22Rv1 (cell line): ENCODE measurements around the gene LRRTM4.

Source experiments
- H3K27ac ChIP-seq: fragments of 450-650 bp; 2 replicates; pipeline ENCODE4 v1.5.1; 2017
- ZFX ChIP-seq: fragments of 450-650 bp; IDR thresholded peaks from 2 replicates; pipeline ENCODE4 v1.6.1; 2017; ENCODE audit warnings: antibody characterized with exemption, borderline replicate concordance
- TF ChIP-seq, protein P1 (sequence below): fragments of 450-650 bp; IDR thresholded peaks from 2 replicates; pipeline ENCODE4 v1.5.1; 2017; ENCODE audit warnings: mild to moderate bottlenecking

LRRTM4 gene

DNA sequence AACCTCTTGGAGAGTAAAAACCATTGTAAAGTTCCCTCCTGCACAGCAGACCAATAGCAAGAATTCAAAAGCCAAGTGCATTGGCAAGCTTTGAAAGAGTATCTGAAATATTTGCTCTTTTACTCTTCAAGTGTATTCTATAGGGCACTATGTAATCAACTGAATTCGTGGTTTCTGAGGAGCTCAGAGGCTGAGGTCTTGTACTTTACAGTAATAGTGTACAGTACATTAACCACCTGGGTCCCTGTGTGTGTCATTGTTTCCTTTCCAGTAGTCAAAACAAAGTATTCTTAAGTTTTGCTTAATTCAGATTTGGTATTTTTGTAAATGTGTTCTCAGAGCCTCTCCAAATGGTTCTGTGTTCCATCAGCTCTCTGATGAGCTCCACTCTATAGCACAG is 769.7 kb downstream of the LRRTM4 start:
- H3K27ac ChIP-seq: no peak overlapping the region
- no peak for TF ChIP-seq ZFX
- TF ChIP-seq, protein P1, sequence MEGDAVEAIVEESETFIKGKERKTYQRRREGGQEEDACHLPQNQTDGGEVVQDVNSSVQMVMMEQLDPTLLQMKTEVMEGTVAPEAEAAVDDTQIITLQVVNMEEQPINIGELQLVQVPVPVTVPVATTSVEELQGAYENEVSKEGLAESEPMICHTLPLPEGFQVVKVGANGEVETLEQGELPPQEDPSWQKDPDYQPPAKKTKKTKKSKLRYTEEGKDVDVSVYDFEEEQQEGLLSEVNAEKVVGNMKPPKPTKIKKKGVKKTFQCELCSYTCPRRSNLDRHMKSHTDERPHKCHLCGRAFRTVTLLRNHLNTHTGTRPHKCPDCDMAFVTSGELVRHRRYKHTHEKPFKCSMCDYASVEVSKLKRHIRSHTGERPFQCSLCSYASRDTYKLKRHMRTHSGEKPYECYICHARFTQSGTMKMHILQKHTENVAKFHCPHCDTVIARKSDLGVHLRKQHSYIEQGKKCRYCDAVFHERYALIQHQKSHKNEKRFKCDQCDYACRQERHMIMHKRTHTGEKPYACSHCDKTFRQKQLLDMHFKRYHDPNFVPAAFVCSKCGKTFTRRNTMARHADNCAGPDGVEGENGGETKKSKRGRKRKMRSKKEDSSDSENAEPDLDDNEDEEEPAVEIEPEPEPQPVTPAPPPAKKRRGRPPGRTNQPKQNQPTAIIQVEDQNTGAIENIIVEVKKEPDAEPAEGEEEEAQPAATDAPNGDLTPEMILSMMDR: no peak

DNA sequence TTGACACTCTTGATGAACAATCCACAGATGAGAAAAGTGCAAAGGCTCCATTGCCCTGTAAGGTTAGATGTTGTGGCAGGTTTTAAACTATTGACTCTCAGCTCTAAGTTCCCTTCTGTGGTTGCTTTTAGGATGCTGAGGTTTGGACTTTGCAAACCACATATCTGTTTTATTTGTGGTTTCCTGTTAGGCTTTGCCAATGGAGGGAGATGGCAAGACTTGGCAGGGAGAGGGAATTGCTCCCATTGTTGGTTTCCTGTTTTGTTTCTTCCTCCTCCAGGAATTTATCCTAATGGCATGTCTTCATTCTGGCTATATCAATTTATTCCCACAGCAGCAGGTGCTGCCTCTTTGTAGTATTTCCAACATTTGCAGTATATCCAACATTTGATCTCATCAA is 772.3 kb downstream of the LRRTM4 start:
- TF ChIP-seq ZFX: no peak
- TF ChIP-seq, protein P1: no peak
- H3K27ac ChIP-seq: peak overlapping the region; percentile 99

DNA sequence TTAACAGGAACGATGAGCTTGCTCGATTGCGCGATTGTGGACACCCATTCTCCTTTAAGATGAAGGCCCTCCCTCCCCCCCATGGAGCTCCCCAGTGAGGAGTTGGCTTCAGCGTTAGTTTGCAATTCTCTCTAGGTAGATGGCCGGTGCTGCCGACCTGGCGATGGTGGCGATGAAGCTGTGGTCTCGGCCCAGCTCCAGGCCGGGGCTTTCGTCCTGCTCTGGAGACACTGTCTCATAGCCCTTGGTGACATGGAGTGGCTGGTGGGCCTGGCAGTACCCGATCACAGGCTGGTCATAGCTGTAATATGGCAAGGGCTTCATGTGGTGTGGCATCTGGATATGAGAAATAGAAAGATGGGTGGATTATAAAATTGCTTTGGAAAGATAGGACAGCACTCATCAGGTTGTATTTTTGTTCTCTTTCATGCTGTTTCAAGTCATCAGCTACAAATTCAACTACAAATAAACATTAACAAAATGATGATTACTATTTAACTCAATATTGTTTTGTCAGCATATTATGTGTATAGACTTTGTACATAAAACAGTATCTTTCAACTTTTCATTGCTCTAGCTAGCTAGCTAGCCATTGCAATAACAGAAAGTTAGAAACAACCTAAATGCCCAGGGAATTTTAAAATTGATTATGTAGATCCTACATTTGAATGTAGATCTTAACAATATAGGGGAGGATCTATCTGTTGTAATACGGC is 773.4 kb downstream of the LRRTM4 start:
- peak overlapping the region; percentile 99 for H3K27ac ChIP-seq
- TF ChIP-seq, protein P1: no peak
- TF ChIP-seq ZFX: no peak

DNA sequence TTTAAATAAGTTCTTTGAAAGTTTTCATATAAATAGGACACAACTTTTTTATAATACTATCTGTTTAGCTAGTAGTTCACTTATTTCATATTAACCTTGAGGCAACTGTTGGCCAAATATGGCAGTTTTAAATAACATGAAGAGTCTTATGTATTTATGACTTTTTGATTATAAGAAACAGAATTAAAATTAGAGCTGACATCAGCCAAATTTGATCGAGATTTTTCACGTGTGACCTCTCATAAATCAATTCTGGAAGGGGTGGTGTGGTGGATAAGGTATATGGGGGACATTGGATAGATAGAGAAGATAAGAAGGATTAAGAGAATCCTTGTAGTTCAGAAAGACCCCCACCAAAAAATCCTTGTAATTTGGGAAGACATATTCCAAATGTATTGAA is 776.6 kb downstream of the LRRTM4 start:
- TF ChIP-seq, protein P1: no peak
- TF ChIP-seq ZFX: no peak
- H3K27ac ChIP-seq: 0 out of 2 replicates have a peak overlapping the region, but pooled peaks have one; percentile 99

DNA sequence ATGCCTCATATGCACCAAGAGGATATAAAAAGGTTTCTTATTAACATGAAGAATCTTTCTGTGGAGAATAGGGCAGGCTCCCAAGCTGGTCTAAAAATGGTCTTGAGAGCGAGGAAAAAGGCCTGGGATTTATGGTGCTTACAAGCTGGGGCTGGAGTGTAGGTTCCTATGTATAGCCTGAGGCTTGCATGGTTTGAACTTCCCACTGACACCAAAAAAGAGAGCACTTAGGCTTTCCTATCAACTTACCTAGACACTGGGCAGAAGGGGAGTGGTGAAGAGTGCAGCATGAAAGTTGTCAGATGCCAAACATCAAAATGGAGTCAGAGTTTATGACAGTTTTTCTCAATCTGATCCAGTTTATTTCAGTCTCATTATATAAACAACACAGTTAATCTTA is 784.6 kb downstream of the LRRTM4 start:
- H3K27ac ChIP-seq: no peak overlapping the region
- TF ChIP-seq ZFX: no peak
- TF ChIP-seq, protein P1: no peak

DNA sequence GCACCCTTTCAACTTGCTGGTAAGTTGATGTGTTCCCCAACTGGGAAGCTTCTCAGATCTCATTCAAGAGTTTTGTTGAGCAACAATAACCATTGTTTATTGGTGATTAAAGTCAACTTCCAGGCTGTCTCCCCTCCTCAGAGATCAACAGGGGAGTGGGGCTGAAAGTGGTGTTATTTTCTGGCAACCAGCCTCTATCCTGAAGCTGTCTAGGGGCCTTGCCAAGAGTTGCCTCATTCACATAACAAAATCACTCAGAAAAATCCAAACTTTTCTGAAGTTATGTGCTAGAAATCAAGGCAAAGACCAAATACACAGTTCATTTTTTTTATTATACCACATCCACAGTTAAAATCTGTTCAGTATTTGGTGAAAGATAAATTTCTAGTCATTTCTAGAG is 788.4 kb downstream of the LRRTM4 start:
- TF ChIP-seq, protein P1: no peak
- no peak for TF ChIP-seq ZFX
- no peak overlapping the region for H3K27ac ChIP-seq

DNA sequence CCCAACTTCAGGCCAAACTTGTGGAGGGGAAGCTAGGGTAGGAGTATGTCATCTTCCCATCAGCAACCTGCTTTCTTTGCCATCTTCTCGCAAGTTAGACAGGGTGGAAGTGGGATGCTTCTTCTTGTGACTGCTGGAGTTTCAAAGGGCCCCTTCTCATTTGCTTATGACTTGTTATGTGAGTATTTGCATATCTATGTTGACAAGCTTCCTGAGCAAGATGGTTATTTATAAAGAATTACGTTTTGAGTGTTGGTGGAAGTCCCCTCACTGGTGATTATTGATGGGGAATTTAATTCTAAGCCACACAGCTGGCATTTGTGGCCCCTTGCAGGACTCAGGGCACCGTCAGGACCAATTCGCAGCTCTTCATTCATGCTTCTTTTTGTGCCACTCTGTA is 791.0 kb downstream of the LRRTM4 start:
- H3K27ac ChIP-seq: no peak overlapping the region
- no peak for TF ChIP-seq ZFX
- TF ChIP-seq, protein P1: no peak
